Activated T-cell treated with anti-CD3 and anti-CD28 coated beads, Interleukin-2, amount 50 U/mL, for 4 hours (primary cell): ENCODE measurements around the gene BMP7. TPM values are rescaled to one million over a fixed set of nuclear protein-coding genes. Genes with fewer than 3 reads are reported as not detected.
"Not testable (repeated sequence)": the region's sequence is repeated elsewhere in the genome, so short reads cannot be mapped to it uniquely, and the experiment has no call there.

ENCODE experiments used
- ATAC-seq, 2 donors: fragments of 200-7000 bp; cut with Tn5 transposase; one replicate each; pipeline ENCODE4 v1.10.0; 2021
- DNase-seq: peaks from one replicate; pipeline ENCODE4 v3.0.0-alpha.2; 2020
- H3K27me3 Mint-ChIP-seq: one replicate; pipeline ENCODE4 v1.8.0; 2021; ENCODE audit warnings: low read depth, mixed read lengths
- H3K36me3 Mint-ChIP-seq: one replicate; pipeline ENCODE4 v1.8.0; 2022; ENCODE audit warnings: mixed read lengths; ENCODE audit not compliant: insufficient read depth
- H3K4me1 Mint-ChIP-seq: one replicate; pipeline ENCODE4 v1.8.0; 2021; ENCODE audit warnings: low read depth, mixed read lengths
- H3K4me3 Mint-ChIP-seq: one replicate; pipeline ENCODE4 v1.8.0; 2021; ENCODE audit warnings: mild to moderate bottlenecking, moderate library complexity, mixed read lengths
- H3K9me3 Mint-ChIP-seq: one replicate; pipeline ENCODE4 v1.8.0; 2021; ENCODE audit warnings: mixed read lengths
- total RNA-seq, 3 donors: library from RNA; stranded (reverse); gene quantifications; one replicate each; pipeline ENCODE4 v1.2.1, GENCODE V29; 2021

Gene BMP7
- total RNA-seq, 3 donors from 2014 or later = 0.08 TPM; not detected in 2

DNA sequence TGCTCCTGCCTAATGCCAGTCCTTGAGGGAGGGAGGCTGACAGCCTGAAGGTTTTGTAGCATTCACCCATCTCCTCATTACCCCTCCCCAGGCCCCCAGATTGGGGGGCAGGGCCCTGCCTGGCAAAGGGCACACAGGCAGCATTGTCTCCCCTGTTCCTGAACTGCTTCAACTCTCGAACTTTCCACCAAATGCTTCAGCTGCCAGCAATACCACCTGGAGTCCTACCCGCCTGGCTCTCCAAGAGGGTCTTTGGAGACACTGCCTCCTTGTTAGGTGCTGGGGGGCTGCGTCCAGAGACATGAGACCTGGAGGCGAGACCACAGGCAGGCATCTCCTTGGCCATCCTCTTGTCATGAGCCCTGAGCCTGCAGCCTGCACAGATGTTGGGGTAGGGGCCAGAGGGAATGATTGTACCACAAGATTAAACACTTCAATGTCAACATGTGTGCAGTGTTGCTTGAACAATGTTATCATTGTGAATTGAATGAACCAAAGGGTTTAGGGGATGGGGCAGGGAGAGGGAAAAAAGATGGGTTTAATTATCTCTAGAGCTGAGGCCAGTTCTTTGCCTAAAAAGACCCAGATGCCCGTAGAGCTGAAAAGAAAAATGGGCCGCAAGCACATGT lies 25.0 kb downstream of the BMP7 start:
- DNase-seq = no peak
- no peaks in the 10 kb centered on the region for H3K9me3 Mint-ChIP-seq
- no peak overlapping the region for H3K4me3 Mint-ChIP-seq
- no peaks in the 10 kb centered on the region for H3K36me3 Mint-ChIP-seq
- H3K27me3 Mint-ChIP-seq = peaks cover 13% of the 10 kb centered on the region
- H3K4me1 Mint-ChIP-seq = no peaks in the 10 kb centered on the region
- no peak for ATAC-seq

DNA sequence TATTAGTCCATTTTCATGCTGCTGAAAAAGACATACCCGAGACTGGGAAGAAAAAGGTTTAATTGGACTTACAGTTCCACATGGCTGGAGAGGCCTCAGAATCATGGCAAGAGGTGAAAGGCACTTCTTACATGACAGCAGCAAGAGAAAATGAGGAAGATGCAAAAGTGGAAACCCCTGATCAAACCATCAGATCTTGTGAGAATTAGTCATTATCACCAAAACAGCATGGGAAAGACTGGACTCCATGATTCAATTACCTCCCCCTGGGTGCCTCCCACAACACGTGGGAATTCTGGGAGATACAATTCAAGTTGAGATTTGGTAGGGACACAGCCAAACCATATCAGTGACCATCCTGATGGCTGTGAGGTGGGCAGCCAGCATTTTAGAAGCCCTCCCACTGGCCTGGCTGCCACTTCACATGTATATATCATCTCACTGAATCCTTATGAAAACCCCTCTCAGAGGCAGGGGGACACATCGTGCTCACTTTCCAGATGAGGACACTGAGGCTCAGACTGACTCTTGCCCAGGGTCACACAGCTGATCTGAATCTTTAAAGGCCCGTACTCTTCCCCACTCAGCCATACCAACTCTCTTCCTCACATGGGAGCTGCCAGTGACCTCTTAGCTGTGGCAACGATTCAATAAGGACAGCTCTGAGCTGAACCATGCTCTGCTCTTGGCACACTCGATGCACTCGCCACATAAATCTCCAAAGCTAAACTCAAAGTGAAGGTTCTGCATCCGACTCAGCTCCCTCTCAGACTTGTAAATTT lies 25.7 kb downstream of the BMP7 start:
- no peak for DNase-seq
- H3K4me1 Mint-ChIP-seq = no peaks in the 10 kb centered on the region
- H3K36me3 Mint-ChIP-seq = no peaks in the 10 kb centered on the region
- no peak for ATAC-seq
- H3K4me3 Mint-ChIP-seq = no peak overlapping the region
- peaks cover 21% of the 10 kb centered on the region for H3K27me3 Mint-ChIP-seq
- no peaks in the 10 kb centered on the region for H3K9me3 Mint-ChIP-seq

DNA sequence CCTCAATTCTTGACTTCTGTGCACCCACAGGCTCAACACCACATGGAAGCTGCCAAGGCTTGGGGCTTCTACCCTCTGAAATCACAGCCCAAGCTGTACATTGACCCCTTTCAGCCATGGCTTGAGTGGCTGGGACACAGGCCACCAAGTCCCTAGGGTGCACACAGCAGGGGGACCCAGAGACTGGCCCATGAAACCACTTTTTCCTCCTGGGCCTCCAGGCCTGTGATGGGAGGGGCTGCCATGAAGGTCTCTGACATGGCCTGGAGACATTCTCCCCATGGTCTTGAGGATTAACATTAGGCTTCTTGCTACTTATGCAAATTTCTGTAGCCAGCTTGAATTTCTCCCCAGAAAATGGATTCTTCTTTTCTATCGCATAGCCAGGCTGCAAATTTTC lies 26.7 kb downstream of the BMP7 start:
- not testable (repeated sequence) for DNase-seq, H3K36me3 Mint-ChIP-seq, H3K9me3 Mint-ChIP-seq, ATAC-seq, H3K4me1 Mint-ChIP-seq, H3K4me3 Mint-ChIP-seq
- peaks cover 25% of the 10 kb centered on the region for H3K27me3 Mint-ChIP-seq

DNA sequence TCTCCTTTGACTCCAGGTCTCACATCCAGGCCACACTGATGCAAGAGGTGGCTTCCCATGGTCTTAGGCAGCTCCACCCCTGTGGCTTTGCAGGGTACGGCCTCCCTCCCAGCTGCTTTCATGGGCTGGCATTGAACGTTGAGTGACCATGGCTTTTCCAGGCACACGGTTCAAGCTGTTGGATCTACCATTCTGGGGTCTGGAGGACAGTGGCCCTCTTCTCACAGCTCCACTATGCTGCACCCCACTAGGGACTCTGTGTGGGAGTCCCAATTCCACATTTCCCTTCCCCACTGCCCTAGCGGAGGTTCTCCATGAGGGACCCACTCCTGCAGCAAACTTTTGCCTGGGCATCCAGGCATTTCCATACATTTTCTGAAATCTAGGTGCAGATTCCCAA lies 27.1 kb downstream of the BMP7 start:
- ATAC-seq, H3K4me1 Mint-ChIP-seq, H3K4me3 Mint-ChIP-seq, DNase-seq, H3K9me3 Mint-ChIP-seq, H3K36me3 Mint-ChIP-seq: not testable (repeated sequence)
- H3K27me3 Mint-ChIP-seq = peaks cover 27% of the 10 kb centered on the region

- H3K4me3 Mint-ChIP-seq = no peak overlapping the region
- no peaks in the 10 kb centered on the region for H3K4me1 Mint-ChIP-seq
- no peaks in the 10 kb centered on the region for H3K36me3 Mint-ChIP-seq
- ATAC-seq (no peak), DNase-seq (no peak)
- H3K9me3 Mint-ChIP-seq = no peaks in the 10 kb centered on the region
- peaks cover 27% of the 10 kb centered on the region for H3K27me3 Mint-ChIP-seq
These were observed 28.4 kb downstream of the BMP7 start for GRCh38 chr20:57238089-57238488.

- Mint-ChIP-seq H3K36me3 (no peaks in the 10 kb centered on the region), H3K9me3 (no peaks in the 10 kb centered on the region), H3K4me1 (no peaks in the 10 kb centered on the region), H3K4me3 (no peak overlapping the region), H3K27me3 (peaks cover 27% of the 10 kb centered on the region)
- ATAC-seq (no peak), DNase-seq (no peak)
These were observed 28.9 kb downstream of the BMP7 start for GRCh38 chr20:57237585-57237953.

- H3K4me1 Mint-ChIP-seq = no peaks in the 10 kb centered on the region
- ATAC-seq (no peak), DNase-seq (no peak)
- H3K9me3 Mint-ChIP-seq = no peaks in the 10 kb centered on the region
- H3K4me3 Mint-ChIP-seq = no peak overlapping the region
- no peaks in the 10 kb centered on the region for H3K36me3 Mint-ChIP-seq
- peaks cover 27% of the 10 kb centered on the region for H3K27me3 Mint-ChIP-seq
These were observed 29.4 kb downstream of the BMP7 start for GRCh38 chr20:57236813-57237584.

DNA sequence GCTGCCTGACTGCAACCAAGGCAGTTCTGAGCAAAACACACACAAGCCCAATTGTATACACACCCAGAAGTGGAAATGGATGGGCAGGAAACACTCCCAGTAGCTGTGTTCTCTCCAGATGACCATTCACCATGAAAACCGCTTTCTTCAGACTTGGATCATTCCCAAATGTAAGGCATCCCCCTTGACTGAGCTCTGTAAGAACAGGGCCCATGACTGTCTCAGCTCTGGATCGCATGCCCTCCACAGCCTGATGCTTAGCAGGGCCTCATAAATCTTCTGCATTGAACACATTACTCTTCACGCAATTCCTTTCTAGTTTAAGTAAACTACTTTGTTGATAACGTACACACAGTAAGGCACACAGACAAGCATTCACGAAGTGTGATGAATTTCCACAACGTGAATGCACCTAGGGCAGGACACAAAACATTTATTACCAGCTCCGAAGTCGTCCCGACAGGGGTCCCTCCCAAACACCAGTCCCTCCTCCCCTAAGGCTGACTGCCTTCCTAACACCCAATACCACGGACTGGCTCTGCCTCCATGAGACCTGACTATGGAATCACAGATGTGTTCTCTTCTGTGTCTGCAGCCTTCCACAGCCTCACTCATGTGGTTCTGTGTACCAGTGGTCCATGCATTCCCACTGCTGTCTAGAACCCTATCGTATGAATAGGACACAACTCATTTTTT lies 31.7 kb downstream of the BMP7 start:
- no peaks in the 10 kb centered on the region for H3K36me3 Mint-ChIP-seq
- no peaks in the 10 kb centered on the region for H3K9me3 Mint-ChIP-seq
- H3K27me3 Mint-ChIP-seq = peaks cover 29% of the 10 kb centered on the region
- ATAC-seq = no peak
- no peak overlapping the region for H3K4me3 Mint-ChIP-seq
- no peaks in the 10 kb centered on the region for H3K4me1 Mint-ChIP-seq
- DNase-seq = no peak

DNA sequence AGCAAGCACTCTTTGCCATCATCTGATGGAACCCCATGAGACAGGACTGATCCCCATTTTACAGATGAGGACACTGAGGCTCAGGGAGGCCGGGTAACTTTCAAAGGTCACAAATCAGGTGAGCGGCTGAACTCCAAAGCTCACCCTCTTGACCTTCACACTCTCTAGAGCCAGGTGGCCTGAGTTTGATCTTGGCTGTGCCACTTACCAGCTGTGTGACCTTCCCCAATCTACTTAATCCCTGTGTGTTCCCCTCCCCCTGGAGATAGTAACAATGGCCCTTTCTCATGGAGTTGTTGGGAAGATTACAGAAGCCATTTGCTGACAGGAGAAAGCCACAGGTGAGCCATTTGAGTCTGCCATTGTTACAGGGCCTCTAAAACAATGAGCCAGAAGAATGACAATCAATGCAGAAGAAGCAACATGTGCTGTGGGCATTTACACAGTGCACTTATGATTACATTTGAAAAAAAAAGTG lies 34.5 kb downstream of the BMP7 start:
- no peak for ATAC-seq
- DNase-seq = no peak
- Mint-ChIP-seq H3K4me1 (no peaks in the 10 kb centered on the region), H3K27me3 (peaks cover 22% of the 10 kb centered on the region), H3K4me3 (no peak overlapping the region), H3K36me3 (no peaks in the 10 kb centered on the region), H3K9me3 (no peaks in the 10 kb centered on the region)

DNA sequence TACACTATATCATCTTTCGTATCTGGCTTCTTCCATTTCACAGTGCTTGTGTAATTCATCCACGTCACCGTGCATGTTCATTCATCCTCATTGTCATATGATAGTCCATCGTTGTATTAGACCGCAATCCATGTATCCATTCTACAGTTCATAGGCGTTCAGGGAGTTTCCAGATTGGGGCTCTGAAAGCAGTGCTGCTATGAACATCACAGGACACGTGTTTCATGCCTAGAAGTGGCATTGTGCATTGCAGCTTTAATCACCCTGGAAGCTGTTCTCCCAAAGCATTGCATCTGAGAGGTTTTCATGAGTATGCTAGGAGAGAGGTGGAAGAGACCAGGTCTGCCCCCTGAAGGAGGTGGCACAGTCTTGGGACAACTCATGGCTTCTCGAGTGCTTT lies 35.3 kb downstream of the BMP7 start:
- Mint-ChIP-seq H3K4me1 (no peaks in the 10 kb centered on the region), H3K4me3 (no peak overlapping the region), H3K9me3 (no peaks in the 10 kb centered on the region), H3K27me3 (peaks cover 14% of the 10 kb centered on the region), H3K36me3 (no peaks in the 10 kb centered on the region)
- DNase-seq (no peak), ATAC-seq (no peak)

DNA sequence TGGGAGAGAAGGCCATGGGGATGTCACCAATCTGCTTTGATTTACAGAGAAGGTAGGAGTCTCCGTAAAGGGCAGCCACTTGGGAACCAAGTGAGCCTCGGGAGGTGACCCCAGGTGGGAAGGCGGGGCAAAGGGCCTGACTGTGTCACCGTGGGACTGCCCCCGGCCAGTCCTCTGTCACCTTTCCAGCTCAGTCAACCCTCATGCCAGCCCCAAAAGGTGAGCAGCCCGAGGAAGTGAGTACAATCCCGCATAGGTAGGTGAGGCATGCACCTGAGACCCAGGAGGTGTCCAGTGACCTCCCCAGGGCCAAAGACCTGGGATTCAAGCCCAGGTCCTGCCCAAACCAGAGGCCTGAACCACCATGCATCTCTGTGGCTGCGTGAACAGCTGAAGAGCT lies 36.2 kb downstream of the BMP7 start:
- no peaks in the 10 kb centered on the region for H3K4me1 Mint-ChIP-seq
- H3K27me3 Mint-ChIP-seq = peaks cover 9% of the 10 kb centered on the region

DNA sequence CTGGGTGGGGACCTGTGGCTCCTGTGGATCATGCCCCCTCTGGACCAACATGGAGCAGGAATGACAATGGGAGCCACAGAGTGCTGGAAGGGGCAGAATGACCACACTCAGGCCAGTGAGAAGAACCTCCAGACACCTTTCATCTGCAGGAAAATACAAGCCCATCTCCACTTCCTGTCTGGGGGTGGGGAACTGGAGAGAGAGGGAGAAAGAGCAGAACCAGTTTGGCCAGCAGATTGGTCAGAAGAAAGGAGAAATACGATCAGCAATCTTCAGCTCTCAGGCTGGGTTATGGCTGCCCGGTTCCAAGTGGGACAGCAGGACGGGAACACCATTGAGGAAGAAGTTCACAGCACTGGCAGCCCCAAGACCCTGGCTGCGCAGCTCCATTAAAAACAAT lies 37.0 kb downstream of the BMP7 start:
- ATAC-seq = no peak
- H3K36me3 Mint-ChIP-seq = no peaks in the 10 kb centered on the region
- no peak for DNase-seq
- no peaks in the 10 kb centered on the region for H3K4me1 Mint-ChIP-seq
- H3K27me3 Mint-ChIP-seq = peaks cover 4% of the 10 kb centered on the region
- H3K9me3 Mint-ChIP-seq = no peaks in the 10 kb centered on the region
- H3K4me3 Mint-ChIP-seq = no peak overlapping the region

More for the DNA sequence above, 36.2 kb downstream of the BMP7 start:
- Mint-ChIP-seq H3K9me3 (no peaks in the 10 kb centered on the region), H3K36me3 (no peaks in the 10 kb centered on the region), H3K4me3 (no peak overlapping the region)
- no peak for DNase-seq
- no peak for ATAC-seq

GRCh38 chr20:57225830-57226229 lies 40.6 kb downstream of the BMP7 start:
- Mint-ChIP-seq H3K9me3 (no peaks in the 10 kb centered on the region), H3K36me3 (no peaks in the 10 kb centered on the region), H3K27me3 (peaks cover 10% of the 10 kb centered on the region), H3K4me3 (no peak overlapping the region), H3K4me1 (no peaks in the 10 kb centered on the region)
- no peak for ATAC-seq
- DNase-seq = no peak

DNA sequence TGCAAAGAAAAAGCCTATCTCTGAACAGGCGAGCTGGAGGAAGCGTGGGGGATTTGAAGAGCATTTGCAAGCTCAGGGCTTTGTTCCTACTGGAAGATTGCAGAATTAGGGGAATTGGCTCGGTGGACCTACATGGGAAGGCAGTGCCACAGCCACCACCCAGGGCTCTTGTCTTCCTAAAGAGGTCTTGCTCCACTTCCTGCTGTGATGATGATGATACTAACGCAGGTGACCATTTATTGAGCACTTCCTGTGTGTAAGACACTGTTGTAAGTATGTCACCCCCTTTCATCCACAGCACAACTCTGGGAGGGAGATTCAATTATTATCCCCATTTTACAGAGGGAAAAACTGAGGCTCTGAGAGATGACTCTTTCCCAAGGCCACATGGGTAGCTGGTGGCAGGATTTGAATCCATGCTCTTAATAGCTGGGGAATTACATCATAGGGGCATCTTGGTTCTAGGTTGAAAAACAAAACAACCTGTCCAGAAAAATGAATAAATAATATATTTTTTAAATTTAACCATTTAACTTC lies 41.2 kb downstream of the BMP7 start:
- ATAC-seq = no peak
- H3K36me3 Mint-ChIP-seq = no peaks in the 10 kb centered on the region

More for the DNA sequence above, 41.2 kb downstream of the BMP7 start:
- H3K27me3 Mint-ChIP-seq = peaks cover 10% of the 10 kb centered on the region
- no peaks in the 10 kb centered on the region for H3K4me1 Mint-ChIP-seq
- DNase-seq = no peak
- no peaks in the 10 kb centered on the region for H3K9me3 Mint-ChIP-seq
- no peak overlapping the region for H3K4me3 Mint-ChIP-seq
